Neural crest cell (in vitro differentiated cells): ENCODE data around the gene XPO5. TPM values are rescaled to one million over a fixed set of nuclear protein-coding genes. Genes with fewer than 3 reads are reported as not detected.

Source experiments
- DNase-seq: peaks from one replicate; pipeline ENCODE4 v3.0.0; 2021; ENCODE audit warnings: low read depth, mixed read lengths, low spot score
- H3K27ac Mint-ChIP-seq: one replicate; pipeline ENCODE4 v1.8.0; 2021; ENCODE audit warnings: mild to moderate bottlenecking, mixed read lengths; ENCODE audit not compliant: unreplicated experiment
- H3K27me3 Mint-ChIP-seq: 2 replicates; pipeline ENCODE4 v1.8.0; 2021; ENCODE audit warnings: low read depth, mild to moderate bottlenecking, mixed read lengths
- H3K36me3 Mint-ChIP-seq: 2 replicates; pipeline ENCODE4 v1.8.0; 2021; ENCODE audit warnings: low read depth, mild to moderate bottlenecking, mixed read lengths
- H3K4me1 Mint-ChIP-seq: 2 replicates; pipeline ENCODE4 v1.8.0; 2021; ENCODE audit warnings: mixed read lengths
- H3K4me3 Mint-ChIP-seq: one replicate; pipeline ENCODE4 v1.8.0; 2021; ENCODE audit warnings: mild to moderate bottlenecking, mixed read lengths
- H3K9me3 Mint-ChIP-seq: 2 replicates; pipeline ENCODE4 v1.8.0; 2021; ENCODE audit warnings: mixed read lengths
- CTCF ChIP-seq: fragments of 200-600 bp; sonication (generic); conservative IDR thresholded peaks from 2 replicates; pipeline ENCODE4 v1.5.0; 2021; ENCODE audit warnings: antibody characterized with exemption, mild to moderate bottlenecking
- total RNA-seq: library from RNA; stranded (reverse); gene quantifications from 2 replicates; pipeline ENCODE4 v1.2.1, GENCODE V29; 2021

XPO5 gene
- total RNA-seq, 1 donor from 2014 or later, result 105 TPM

- Mint-ChIP-seq H3K27ac (peak within 1 kb of the TSS; percentile 97), H3K4me3 (peak within 1 kb of the TSS; percentile 90), H3K27me3 (no peaks in the 10 kb centered on the region), H3K4me1 (peaks cover 46% of the 10 kb centered on the region), H3K9me3 (no peaks in the 10 kb centered on the region), H3K36me3 (no peaks in the 10 kb centered on the region)
- DNase-seq, result peak; percentile 93
- TF ChIP-seq CTCF, result no peak
Observed at GRCh38 chr6:43477235-43478007, 98.4 kb downstream of the XPO5 start, which contains the start of gene TJAP1. TSS of gene TJAP1 (plus strand) at chr6:43477570. CDS start at chr6:43499002, 21,432 bp downstream.

GRCh38 chr6:43476746-43477145 lies 99.1 kb downstream of the XPO5 start:
- no peaks in the 10 kb centered on the region for H3K27me3 Mint-ChIP-seq
- no peak for DNase-seq
- no peaks in the 10 kb centered on the region for H3K36me3 Mint-ChIP-seq
- H3K27ac Mint-ChIP-seq, result no peak overlapping the region
- H3K4me3 Mint-ChIP-seq, result peak overlapping the region; percentile 90
- no peak for TF ChIP-seq CTCF
- H3K9me3 Mint-ChIP-seq, result no peaks in the 10 kb centered on the region
- H3K4me1 Mint-ChIP-seq, result peaks cover 39% of the 10 kb centered on the region

GRCh38 chr6:43475516-43475915 lies 100.3 kb downstream of the XPO5 start:
- Mint-ChIP-seq H3K4me1 (peaks cover 33% of the 10 kb centered on the region), H3K27me3 (peaks cover 7% of the 10 kb centered on the region), H3K27ac (no peak overlapping the region), H3K9me3 (no peaks in the 10 kb centered on the region), H3K36me3 (no peaks in the 10 kb centered on the region), H3K4me3 (peak overlapping the region; percentile 69)
- TF ChIP-seq CTCF, result no peak
- no peak for DNase-seq

GRCh38 chr6:43472515-43472914 lies 103.3 kb downstream of the XPO5 start:
- no peaks in the 10 kb centered on the region for H3K9me3 Mint-ChIP-seq
- no peak overlapping the region for H3K27ac Mint-ChIP-seq
- DNase-seq, result no peak
- no peak overlapping the region for H3K4me3 Mint-ChIP-seq
- peaks cover 12% of the 10 kb centered on the region for H3K27me3 Mint-ChIP-seq
- H3K36me3 Mint-ChIP-seq, result no peaks in the 10 kb centered on the region
- no peak for TF ChIP-seq CTCF
- H3K4me1 Mint-ChIP-seq, result peaks cover 14% of the 10 kb centered on the region

Other genes with a start within 250 kb of the XPO5 start
- gene ZNF318, start 206.4 kb downstream of the XPO5 start, total RNA-seq, result 26.2 and 26.6 TPM in 2 replicates
- 34.1 and 35.2 TPM in 2 replicates for gene ABCC10, start 148.5 kb downstream of the XPO5 start, total RNA-seq
- 1.5 and 1.6 TPM in 2 replicates for gene DLK2, start 120.5 kb downstream of the XPO5 start, total RNA-seq
- gene TJAP1, start 98.5 kb downstream of the XPO5 start, total RNA-seq, result 47.3 and 52.1 TPM in 2 replicates
- 2.1 and 2.7 TPM in 2 replicates for gene LRRC73, start 65.7 kb downstream of the XPO5 start, total RNA-seq
- 85.7 and 93.0 TPM in 2 replicates for gene YIPF3, start 59.1 kb downstream of the XPO5 start, total RNA-seq
- gene POLR1C, start 58.9 kb downstream of the XPO5 start, total RNA-seq, result 45.8 and 60.8 TPM in 2 replicates
- 19.1 and 22.2 TPM in 2 replicates for gene POLH, start 147 bp upstream of the XPO5 start, total RNA-seq
- gene GTPBP2, start 53.2 kb upstream of the XPO5 start, total RNA-seq, result 70.0 and 70.6 TPM in 2 replicates
- gene MAD2L1BP, start 59.8 kb upstream of the XPO5 start, total RNA-seq, result 43.2 and 43.5 TPM in 2 replicates
- 0.57 and 0.63 TPM in 2 replicates for gene RSPH9, start 69.0 kb upstream of the XPO5 start, total RNA-seq
- 49.5 and 50.6 TPM in 2 replicates for gene MRPS18A, start 111.8 kb upstream of the XPO5 start, total RNA-seq
- gene VEGFA, start 194.2 kb upstream of the XPO5 start, total RNA-seq, result 31.2 TPM in 2 replicates